ENCODE results near the gene HDAC4.

Gene HDAC4

DNA sequence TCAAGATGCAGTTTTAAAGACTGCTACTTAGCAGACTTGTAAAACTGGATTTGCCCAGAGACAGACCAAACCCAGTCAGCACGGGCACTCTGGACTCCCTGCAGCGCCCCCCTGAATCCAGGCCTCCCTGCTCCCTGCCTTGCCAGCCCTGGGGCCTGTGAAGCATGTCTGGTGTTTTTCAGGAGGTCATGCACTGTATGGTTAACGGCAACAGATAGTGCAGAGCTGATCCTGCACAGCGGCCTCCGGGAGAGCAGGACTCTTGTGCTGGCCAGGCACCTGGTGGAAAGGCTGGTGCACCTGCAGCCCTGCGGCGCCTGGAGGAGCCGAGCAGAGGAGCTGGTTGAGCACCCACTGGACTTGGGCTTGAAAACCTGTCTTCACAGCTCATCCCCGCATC is 30.4 kb downstream of the HDAC4 start (continued):
- TF ChIP-seq, protein P1, sequence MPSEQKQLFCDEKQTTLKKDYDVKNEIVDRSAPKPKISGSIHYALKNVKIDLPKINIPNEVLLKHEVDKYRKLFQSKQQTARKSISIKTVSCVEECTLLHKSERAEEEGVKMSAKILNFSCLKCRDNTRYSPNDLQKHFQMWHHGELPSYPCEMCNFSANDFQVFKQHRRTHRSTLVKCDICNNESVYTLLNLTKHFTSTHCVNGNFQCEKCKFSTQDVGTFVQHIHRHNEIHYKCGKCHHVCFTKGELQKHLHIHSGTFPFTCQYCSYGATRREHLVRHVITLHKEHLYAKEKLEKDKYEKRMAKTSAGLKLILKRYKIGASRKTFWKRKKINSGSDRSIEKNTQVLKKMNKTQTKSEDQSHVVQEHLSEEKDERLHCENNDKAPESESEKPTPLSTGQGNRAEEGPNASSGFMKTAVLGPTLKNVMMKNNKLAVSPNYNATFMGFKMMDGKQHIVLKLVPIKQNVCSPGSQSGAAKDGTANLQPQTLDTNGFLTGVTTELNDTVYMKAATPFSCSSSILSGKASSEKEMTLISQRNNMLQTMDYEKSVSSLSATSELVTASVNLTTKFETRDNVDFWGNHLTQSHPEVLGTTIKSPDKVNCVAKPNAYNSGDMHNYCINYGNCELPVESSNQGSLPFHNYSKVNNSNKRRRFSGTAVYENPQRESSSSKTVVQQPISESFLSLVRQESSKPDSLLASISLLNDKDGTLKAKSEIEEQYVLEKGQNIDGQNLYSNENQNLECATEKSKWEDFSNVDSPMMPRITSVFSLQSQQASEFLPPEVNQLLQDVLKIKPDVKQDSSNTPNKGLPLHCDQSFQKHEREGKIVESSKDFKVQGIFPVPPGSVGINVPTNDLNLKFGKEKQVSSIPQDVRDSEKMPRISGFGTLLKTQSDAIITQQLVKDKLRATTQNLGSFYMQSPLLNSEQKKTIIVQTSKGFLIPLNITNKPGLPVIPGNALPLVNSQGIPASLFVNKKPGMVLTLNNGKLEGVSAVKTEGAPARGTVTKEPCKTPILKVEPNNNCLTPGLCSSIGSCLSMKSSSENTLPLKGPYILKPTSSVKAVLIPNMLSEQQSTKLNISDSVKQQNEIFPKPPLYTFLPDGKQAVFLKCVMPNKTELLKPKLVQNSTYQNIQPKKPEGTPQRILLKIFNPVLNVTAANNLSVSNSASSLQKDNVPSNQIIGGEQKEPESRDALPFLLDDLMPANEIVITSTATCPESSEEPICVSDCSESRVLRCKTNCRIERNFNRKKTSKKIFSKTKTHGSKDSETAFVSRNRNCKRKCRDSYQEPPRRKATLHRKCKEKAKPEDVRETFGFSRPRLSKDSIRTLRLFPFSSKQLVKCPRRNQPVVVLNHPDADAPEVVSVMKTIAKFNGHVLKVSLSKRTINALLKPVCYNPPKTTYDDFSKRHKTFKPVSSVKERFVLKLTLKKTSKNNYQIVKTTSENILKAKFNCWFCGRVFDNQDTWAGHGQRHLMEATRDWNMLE (tag by site-specific recombination; conservative IDR thresholded peaks at IDR 0.05; ENCODE audit: low read depth) = no peak
- no peak for TF ChIP-seq ZNF274 (IDR thresholded peaks at IDR 0.05; ENCODE audit: low read length)
- TF ChIP-seq ZNF274 (tag by site-specific recombination; IDR thresholded peaks at IDR 0.05; ENCODE audit: borderline replicate concordance) = no peak
- TF ChIP-seq, protein P2, sequence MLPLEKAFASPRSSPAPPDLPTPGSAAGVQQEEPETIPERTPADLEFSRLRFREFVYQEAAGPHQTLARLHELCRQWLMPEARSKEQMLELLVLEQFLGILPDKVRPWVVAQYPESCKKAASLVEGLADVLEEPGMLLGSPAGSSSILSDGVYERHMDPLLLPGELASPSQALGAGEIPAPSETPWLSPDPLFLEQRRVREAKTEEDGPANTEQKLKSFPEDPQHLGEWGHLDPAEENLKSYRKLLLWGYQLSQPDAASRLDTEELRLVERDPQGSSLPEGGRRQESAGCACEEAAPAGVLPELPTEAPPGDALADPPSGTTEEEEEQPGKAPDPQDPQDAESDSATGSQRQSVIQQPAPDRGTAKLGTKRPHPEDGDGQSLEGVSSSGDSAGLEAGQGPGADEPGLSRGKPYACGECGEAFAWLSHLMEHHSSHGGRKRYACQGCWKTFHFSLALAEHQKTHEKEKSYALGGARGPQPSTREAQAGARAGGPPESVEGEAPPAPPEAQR (tag by site-specific recombination; IDR thresholded peaks at IDR 0.05) = no peak
- no peak for TF ChIP-seq ZNF155 (tag by site-specific recombination; IDR thresholded peaks at IDR 0.05)
- TF ChIP-seq SP7 (tag by site-specific recombination; IDR thresholded peaks at IDR 0.05) = no peak
- TF ChIP-seq ZNF843 (tag by site-specific recombination; IDR thresholded peaks at IDR 0.05) = no peak
- no peak for TF ChIP-seq ZBTB17 (tag by site-specific recombination; IDR thresholded peaks at IDR 0.05)
- no peak for TF ChIP-seq ZNF544 (tag by site-specific recombination; IDR thresholded peaks at IDR 0.05)
- no peak for TF ChIP-seq HOXC10 (CRISPR knock-in tag; IDR thresholded peaks at IDR 0.05)
- TF ChIP-seq ZFP3 (tag by site-specific recombination; IDR thresholded peaks at IDR 0.05; ENCODE audit: low read depth) = no peak
- TF ChIP-seq ZNF292 (tag by site-specific recombination; IDR thresholded peaks at IDR 0.05; ENCODE audit: borderline replicate concordance, low read depth) = no peak
- no peak for TF ChIP-seq WT1 (tag by site-specific recombination; IDR thresholded peaks at IDR 0.05)
- TF ChIP-seq ZNF530 (tag by site-specific recombination; IDR thresholded peaks at IDR 0.05; ENCODE audit: low read depth) = no peak
- no peak for TF ChIP-seq ZNF629 (tag by site-specific recombination; IDR thresholded peaks at IDR 0.05)
- TF ChIP-seq SETDB1 (IDR thresholded peaks at IDR 0.05; ENCODE audit: insufficient read length, low read length) = no peak
- TF ChIP-seq RBAK (tag by site-specific recombination; IDR thresholded peaks at IDR 0.05) = no peak

DNA sequence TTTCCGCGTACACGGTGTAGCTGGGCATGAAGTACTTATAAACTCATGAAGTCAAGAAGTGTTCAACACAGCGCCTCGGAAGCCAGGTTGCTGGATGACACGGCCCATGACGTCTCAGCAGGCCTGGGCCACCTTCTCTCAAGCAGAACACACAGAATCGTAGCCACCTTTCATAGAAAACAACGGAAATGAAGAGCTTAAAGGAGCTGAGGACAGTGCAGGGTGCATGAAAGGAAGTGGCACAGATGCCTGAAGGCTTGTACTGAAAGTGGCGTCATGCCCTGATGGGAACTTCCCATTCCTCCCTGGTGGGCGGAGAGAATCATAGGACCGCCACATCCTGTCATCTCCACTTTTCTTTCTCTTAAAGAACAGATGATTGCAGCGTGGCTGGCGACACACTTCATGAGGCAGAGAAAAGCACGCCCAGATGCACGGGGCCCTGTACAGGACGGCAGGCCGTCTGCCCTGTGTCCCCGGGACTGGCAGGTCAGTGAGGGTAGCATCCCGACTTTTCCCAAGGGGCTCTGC is 31.1 kb downstream of the HDAC4 start:
- Histone ChIP-seq H3K36me3 (ENCODE audit: control insufficient read depth in 2 of 2, insufficient read depth in 1 of 2, low read length in 2 of 2) (no peaks in the 10 kb centered on the region), H3K4me3 (ENCODE audit: low read depth, low read length) (no peak overlapping the region), H3K4me1 (ENCODE audit: control insufficient read depth, insufficient read depth, low read length) (no peaks in the 10 kb centered on the region; the same call in 1 of the 2 replicates), H3K9me3 (ENCODE audit: control insufficient read depth, insufficient read depth, low read depth, low read length) (no peaks in the 10 kb centered on the region), H3K27ac (ENCODE audit: extremely low read depth, low read depth, low read length) (no peak overlapping the region)
- ChIA-PET CTCF (interaction anchor here (0.5 to 1.2 kb wide), 2 partner anchors 9 to 20 kb away, joined by 4 to 5 read pairs; no protein-coding TSS in a partner anchor), POLR2A (no interaction called here)
- TF ChIP-seq WT1 (tag by site-specific recombination; IDR thresholded peaks at IDR 0.05) = no peak
- TF ChIP-seq, protein P3, sequence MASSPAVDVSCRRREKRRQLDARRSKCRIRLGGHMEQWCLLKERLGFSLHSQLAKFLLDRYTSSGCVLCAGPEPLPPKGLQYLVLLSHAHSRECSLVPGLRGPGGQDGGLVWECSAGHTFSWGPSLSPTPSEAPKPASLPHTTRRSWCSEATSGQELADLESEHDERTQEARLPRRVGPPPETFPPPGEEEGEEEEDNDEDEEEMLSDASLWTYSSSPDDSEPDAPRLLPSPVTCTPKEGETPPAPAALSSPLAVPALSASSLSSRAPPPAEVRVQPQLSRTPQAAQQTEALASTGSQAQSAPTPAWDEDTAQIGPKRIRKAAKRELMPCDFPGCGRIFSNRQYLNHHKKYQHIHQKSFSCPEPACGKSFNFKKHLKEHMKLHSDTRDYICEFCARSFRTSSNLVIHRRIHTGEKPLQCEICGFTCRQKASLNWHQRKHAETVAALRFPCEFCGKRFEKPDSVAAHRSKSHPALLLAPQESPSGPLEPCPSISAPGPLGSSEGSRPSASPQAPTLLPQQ (tag by site-specific recombination; IDR thresholded peaks at IDR 0.05) = no peak
- TF ChIP-seq ZNF658 (tag by site-specific recombination; IDR thresholded peaks at IDR 0.05) = no peak
- TF ChIP-seq, protein P4, sequence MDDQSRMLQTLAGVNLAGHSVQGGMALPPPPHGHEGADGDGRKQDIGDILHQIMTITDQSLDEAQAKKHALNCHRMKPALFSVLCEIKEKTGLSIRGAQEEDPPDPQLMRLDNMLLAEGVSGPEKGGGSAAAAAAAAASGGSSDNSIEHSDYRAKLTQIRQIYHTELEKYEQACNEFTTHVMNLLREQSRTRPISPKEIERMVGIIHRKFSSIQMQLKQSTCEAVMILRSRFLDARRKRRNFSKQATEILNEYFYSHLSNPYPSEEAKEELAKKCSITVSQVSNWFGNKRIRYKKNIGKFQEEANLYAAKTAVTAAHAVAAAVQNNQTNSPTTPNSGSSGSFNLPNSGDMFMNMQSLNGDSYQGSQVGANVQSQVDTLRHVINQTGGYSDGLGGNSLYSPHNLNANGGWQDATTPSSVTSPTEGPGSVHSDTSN (CRISPR knock-in tag; IDR thresholded peaks at IDR 0.05) = no peak
- TF ChIP-seq, protein P5, sequence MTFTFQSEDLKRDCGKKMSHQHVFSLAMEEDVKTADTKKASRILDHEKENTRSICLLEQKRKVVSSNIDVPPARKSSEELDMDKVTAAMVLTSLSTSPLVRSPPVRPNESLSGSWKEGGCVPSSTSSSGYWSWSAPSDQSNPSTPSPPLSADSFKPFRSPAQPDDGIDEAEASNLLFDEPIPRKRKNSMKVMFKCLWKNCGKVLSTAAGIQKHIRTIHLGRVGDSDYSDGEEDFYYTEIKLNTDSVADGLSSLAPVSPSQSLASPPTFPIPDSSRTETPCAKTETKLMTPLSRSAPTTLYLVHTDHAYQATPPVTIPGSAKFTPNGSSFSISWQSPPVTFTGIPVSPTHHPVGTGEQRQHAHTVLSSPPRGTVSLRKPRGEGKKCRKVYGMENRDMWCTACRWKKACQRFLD (tag by site-specific recombination; IDR thresholded peaks at IDR 0.05) = no peak
- no peak for TF ChIP-seq ZNF654 (tag by site-specific recombination; IDR thresholded peaks at IDR 0.05; ENCODE audit: low read depth)
- TF ChIP-seq GLIS1 (tag by site-specific recombination; IDR thresholded peaks at IDR 0.05) = no peak
- TF ChIP-seq ZNF423 (tag by site-specific recombination; IDR thresholded peaks at IDR 0.05) = no peak
- TF ChIP-seq BCL11A (tag by site-specific recombination; IDR thresholded peaks at IDR 0.05; ENCODE audit: low read depth) = no peak
- no peak for TF ChIP-seq ZNF707 (tag by site-specific recombination; IDR thresholded peaks at IDR 0.05)
- TF ChIP-seq SCRT2 (tag by site-specific recombination; IDR thresholded peaks at IDR 0.05) = no peak
